Kidney glomerular epithelial cell (primary cell): ENCODE measurements around the gene MGMT.

Experiments
- DNase-seq: peaks from one replicate; lab custom pipeline; 2025; lab: John Stamatoyannopoulos, UW

Gene MGMT

GRCh38 chr10:129710510-129710847, 243.4 kb downstream of the MGMT start:
- no peak for DNase-seq

GRCh38 chr10:129711291-129711690, 244.2 kb downstream of the MGMT start:
- no peak for DNase-seq

- DNase-seq, result no peak
These were observed 245.0 kb downstream of the MGMT start for GRCh38 chr10:129712000-129712399.

- DNase-seq, result no peak
These were observed 246.7 kb downstream of the MGMT start for GRCh38 chr10:129713659-129714265.

- DNase-seq, result no peak
These were observed 248.8 kb downstream of the MGMT start for GRCh38 chr10:129715805-129716204.

- DNase-seq, result no peak
These were observed 249.2 kb downstream of the MGMT start for GRCh38 chr10:129716211-129716681.

GRCh38 chr10:129716881-129717280, 249.8 kb downstream of the MGMT start:
- no peak for DNase-seq

GRCh38 chr10:129717816-129718547, 250.9 kb downstream of the MGMT start:
- DNase-seq, result no peak

GRCh38 chr10:129718548-129719414, 251.7 kb downstream of the MGMT start:
- DNase-seq, result no peak

- DNase-seq, result no peak
These were observed 252.3 kb downstream of the MGMT start for GRCh38 chr10:129719415-129719739.

- no peak for DNase-seq
These were observed 253.0 kb downstream of the MGMT start for GRCh38 chr10:129719889-129720590.

GRCh38 chr10:129725011-129725410, 258.0 kb downstream of the MGMT start:
- no peak for DNase-seq

- DNase-seq, result no peak
These were observed 258.4 kb downstream of the MGMT start for GRCh38 chr10:129725482-129725881.

GRCh38 chr10:129725890-129726631, 259.0 kb downstream of the MGMT start:
- DNase-seq, result no peak

GRCh38 chr10:129727071-129727470, 260.0 kb downstream of the MGMT start:
- no peak for DNase-seq

GRCh38 chr10:129727495-129727894, 260.5 kb downstream of the MGMT start:
- DNase-seq, result no peak

- no peak for DNase-seq
These were observed 261.3 kb downstream of the MGMT start for GRCh38 chr10:129728246-129728820.

- no peak for DNase-seq
These were observed 262.1 kb downstream of the MGMT start for GRCh38 chr10:129728905-129729795.

GRCh38 chr10:129730272-129730992, 263.4 kb downstream of the MGMT start:
- peak; percentile 7 for DNase-seq

GRCh38 chr10:129730993-129731325, 263.9 kb downstream of the MGMT start:
- DNase-seq, result no peak
